HEK293T (cell line): ENCODE results near the gene CLCN1.

Source experiments
- ARNT ChIP-seq: fragments of 450-650 bp; IDR thresholded peaks from 2 replicates; pipeline ENCODE4 v1.6.1; 2017; ENCODE audit warnings: mild to moderate bottlenecking
- BHLHE40 ChIP-seq: fragments of 450-650 bp; IDR thresholded peaks from 2 replicates; pipeline ENCODE4 v1.6.1; 2016; ENCODE audit warnings: mild to moderate bottlenecking, moderate library complexity, borderline replicate concordance
- FOXK2 ChIP-seq: fragments of 450-650 bp; IDR thresholded peaks from 2 replicates; pipeline ENCODE4 v1.6.1; 2016; ENCODE audit warnings: mild to moderate bottlenecking
- NFRKB ChIP-seq: fragments of 450-650 bp; IDR thresholded peaks from 2 replicates; pipeline ENCODE4 v1.6.1; 2016; ENCODE audit warnings: mild to moderate bottlenecking, moderate library complexity
- SP1 ChIP-seq: fragments of 450-650 bp; IDR thresholded peaks from 2 replicates; pipeline ENCODE4 v1.6.1; 2017
- SUZ12 ChIP-seq: fragments of 450-650 bp; IDR thresholded peaks from 2 replicates; pipeline ENCODE4 v1.6.1; 2016; ENCODE audit warnings: mild to moderate bottlenecking

- TF ChIP-seq FOXK2: no peak
- no peak for TF ChIP-seq BHLHE40
- TF ChIP-seq NFRKB: no peak
- TF ChIP-seq SUZ12: no peak
- no peak for TF ChIP-seq SP1
- TF ChIP-seq ARNT: no peak
These were observed 83.2 kb downstream of the CLCN1 start for GRCh38 chr7:143399151-143399550.
